ENCODE data around the gene ARHGAP42.

Gene ARHGAP42

DNA sequence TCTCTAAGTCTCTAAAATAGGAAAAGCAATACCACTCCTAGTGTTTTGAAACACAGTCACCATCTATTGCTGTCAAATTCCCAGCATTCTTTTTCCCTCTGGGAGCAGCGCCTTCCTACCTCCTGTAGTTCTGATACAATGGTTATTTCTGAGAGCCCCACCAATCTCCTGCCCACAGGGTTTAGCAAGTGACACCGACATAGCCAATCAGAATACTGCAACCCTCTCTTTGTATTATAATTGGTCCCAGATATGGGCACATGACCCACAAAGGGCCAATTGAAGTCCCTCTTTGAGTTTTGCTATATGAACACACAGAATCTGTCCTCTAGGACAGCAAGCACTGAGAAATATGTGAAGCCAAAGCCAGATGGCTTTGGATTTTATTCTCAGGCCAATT, 16.9 kb upstream of the ARHGAP42 start:
- TF ChIP-seq, protein P1, sequence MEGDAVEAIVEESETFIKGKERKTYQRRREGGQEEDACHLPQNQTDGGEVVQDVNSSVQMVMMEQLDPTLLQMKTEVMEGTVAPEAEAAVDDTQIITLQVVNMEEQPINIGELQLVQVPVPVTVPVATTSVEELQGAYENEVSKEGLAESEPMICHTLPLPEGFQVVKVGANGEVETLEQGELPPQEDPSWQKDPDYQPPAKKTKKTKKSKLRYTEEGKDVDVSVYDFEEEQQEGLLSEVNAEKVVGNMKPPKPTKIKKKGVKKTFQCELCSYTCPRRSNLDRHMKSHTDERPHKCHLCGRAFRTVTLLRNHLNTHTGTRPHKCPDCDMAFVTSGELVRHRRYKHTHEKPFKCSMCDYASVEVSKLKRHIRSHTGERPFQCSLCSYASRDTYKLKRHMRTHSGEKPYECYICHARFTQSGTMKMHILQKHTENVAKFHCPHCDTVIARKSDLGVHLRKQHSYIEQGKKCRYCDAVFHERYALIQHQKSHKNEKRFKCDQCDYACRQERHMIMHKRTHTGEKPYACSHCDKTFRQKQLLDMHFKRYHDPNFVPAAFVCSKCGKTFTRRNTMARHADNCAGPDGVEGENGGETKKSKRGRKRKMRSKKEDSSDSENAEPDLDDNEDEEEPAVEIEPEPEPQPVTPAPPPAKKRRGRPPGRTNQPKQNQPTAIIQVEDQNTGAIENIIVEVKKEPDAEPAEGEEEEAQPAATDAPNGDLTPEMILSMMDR (IDR thresholded peaks at IDR 0.05; ENCODE audit: control extremely low read depth, extremely low read depth, low read depth, missing control alignments) = no peak
- DNase-seq (ENCODE audit: extremely low spot score) = no peak
- ChIA-PET CTCF (no interaction called here), POLR2A (no interaction called here)

DNA sequence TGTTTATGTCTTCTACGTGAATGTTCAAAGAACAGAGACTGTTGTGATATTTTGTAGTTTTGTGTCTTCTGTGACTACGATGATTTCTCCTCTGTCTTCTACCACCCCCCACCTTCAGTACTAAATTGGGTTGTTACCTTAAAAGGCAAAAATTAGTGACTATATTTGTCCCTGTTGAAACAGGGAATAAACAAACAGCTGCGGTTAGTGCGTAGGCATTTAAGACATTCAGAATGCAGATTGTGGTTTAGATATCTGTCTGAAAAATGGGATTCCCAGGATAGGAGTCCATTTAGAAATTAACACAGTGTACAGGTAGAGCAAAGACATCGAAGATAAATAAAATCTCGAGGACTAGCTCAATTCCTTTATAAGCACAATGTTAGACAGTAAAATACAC, 15.6 kb upstream of the ARHGAP42 start:
- ChIA-PET POLR2A (no interaction called here), CTCF (interaction anchor here (0.9 kb wide), 1 partner anchor 9 kb away, joined by 4 read pairs; no protein-coding TSS in a partner anchor)
- TF ChIP-seq, protein P1 (IDR thresholded peaks at IDR 0.05; ENCODE audit: control extremely low read depth, extremely low read depth, low read depth, missing control alignments) = no peak
- no peak for DNase-seq (ENCODE audit: extremely low spot score)

DNA sequence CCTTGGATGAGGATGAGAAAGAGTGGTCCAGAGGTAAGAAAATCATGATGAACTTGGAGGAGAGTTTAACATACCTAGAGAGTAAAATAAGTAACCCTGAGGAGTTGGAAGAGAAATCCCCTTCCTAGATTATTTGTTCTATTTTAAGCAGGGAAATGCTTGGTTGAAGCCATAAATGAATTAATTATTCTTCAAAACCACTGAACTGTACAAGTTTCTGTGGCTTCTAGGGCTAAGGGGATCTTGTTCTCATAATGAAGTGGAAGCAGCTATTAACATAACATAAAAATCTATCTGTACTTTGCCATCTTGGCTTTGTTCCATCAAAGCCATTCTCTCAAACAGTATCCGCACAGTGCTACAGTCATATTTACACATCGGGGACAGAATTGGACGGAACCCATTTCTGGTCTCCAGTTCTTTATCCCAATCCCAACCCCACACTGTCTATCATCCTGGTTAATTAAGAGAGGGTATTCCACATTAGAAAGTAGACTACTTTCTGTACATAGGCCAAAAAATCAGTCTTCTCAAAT, 14.5 kb upstream of the ARHGAP42 start:
- DNase-seq (ENCODE audit: extremely low spot score) = no peak
- TF ChIP-seq, protein P1 (IDR thresholded peaks at IDR 0.05; ENCODE audit: control extremely low read depth, extremely low read depth, low read depth, missing control alignments) = no peak
- ChIA-PET POLR2A (no interaction called here), CTCF (interaction anchor here (1.5 kb wide), 1 partner anchor 9 kb away, joined by 3 read pairs; no protein-coding TSS in a partner anchor)

DNA sequence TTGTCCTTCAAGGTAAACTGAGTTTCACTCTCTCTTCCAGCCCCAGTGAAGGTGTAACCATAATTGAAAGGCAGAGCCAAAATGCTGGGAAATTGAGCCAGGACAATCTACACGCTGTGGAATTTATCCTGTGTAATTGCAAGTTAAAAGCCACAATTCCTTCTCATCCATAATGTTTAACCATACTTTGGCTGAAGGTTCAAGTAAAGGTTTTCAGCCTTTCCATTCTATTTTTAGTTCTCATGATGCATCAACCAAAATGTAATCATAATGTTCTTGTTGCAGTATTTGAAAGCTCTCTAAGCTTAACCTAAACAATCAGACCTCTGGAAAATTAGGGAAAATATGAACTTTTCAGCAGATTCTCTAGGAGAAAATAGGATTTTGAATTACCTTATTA, 14.0 kb upstream of the ARHGAP42 start:
- POLR2A ChIA-PET = no interaction called here
- CTCF ChIA-PET = interaction anchor here (1.5 kb wide), 1 partner anchor 9 kb away, joined by 3 read pairs; no protein-coding TSS in a partner anchor

DNA sequence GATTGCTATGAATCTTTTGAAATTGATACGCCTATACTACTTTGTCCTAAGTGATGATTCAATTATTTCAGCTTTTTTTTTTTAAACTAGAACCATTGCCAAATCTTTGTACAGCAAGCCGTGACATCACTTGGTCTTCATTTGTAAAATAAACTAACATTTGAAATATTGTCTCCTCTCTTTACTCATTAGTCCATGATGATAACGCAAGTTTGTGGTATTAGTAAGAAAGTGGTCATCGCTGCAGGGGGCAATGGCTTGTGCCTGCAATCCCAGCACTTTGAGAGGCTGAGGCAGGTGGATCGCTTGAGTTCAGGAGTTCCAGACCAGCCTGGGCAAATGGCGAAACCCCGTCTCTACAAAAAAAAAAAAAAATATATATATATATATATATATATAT, 12.9 kb upstream of the ARHGAP42 start:
- DNase-seq (ENCODE audit: extremely low spot score) = no peak
- ChIA-PET CTCF (no interaction called here), POLR2A (no interaction called here)
- TF ChIP-seq, protein P1 (IDR thresholded peaks at IDR 0.05; ENCODE audit: control extremely low read depth, extremely low read depth, low read depth, missing control alignments) = no peak

More for the DNA sequence above, 14.0 kb upstream of the ARHGAP42 start:
- DNase-seq (ENCODE audit: extremely low spot score) = no peak
- TF ChIP-seq, protein P1 (IDR thresholded peaks at IDR 0.05; ENCODE audit: control extremely low read depth, extremely low read depth, low read depth, missing control alignments) = no peak

DNA sequence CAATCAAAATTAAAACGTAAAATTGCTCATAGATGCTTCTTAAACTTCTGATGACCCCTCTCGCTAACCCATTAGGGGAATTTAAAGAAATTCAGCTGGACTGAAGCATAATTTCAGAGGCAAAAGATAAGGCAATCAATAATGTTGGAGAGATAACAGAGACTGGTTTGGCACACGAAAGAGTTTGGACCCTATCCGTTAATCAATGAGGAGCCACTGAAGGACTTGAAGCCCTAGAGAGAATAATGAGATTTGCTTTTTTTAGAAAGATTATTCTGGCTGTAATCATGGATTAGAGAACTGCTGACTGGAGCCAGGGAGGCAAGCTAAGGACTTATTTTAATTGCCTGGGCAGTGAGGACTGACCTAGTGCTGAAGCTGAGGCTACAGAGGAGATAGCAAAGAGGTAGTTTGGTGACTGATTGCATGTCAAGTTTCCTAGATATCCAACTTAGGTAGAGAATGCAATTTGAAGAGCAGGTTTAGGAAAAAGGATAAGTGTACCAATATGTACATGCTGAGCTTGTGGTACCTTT, 11.9 kb upstream of the ARHGAP42 start:
- DNase-seq (ENCODE audit: extremely low spot score) = no peak
- TF ChIP-seq, protein P1 (IDR thresholded peaks at IDR 0.05; ENCODE audit: control extremely low read depth, extremely low read depth, low read depth, missing control alignments) = no peak
- POLR2A ChIA-PET = no interaction called here
- CTCF ChIA-PET = no interaction called here
